Ishikawa (cell line): ENCODE measurements around the gene CCDC57.

Experiments
- CEBPB ChIP-seq: IDR thresholded peaks from 2 replicates; pipeline ENCODE4 v1.6.1; 2012
- CREB1 ChIP-seq: IDR thresholded peaks from 2 replicates; pipeline ENCODE4 v1.6.1; 2012; ENCODE audit warnings: low read depth
- EGR1 ChIP-seq: IDR thresholded peaks from 2 replicates; pipeline ENCODE4 v1.6.1; 2012
- EP300 ChIP-seq: IDR thresholded peaks from 2 replicates; pipeline ENCODE4 v1.6.1; 2012; ENCODE audit warnings: borderline replicate concordance
- FOXM1 ChIP-seq: IDR thresholded peaks from 2 replicates; pipeline ENCODE4 v1.6.1; 2012; ENCODE audit warnings: low read depth, borderline replicate concordance
- MAX ChIP-seq: IDR thresholded peaks from 2 replicates; pipeline ENCODE4 v1.6.1; 2012
- NFIC ChIP-seq: IDR thresholded peaks from 2 replicates; pipeline ENCODE4 v1.6.1; 2012
- RAD21 ChIP-seq: IDR thresholded peaks from 2 replicates; pipeline ENCODE4 v1.6.1; 2012; ENCODE audit warnings: low read depth
- REST ChIP-seq: IDR thresholded peaks from 2 replicates; pipeline ENCODE4 v1.6.1; 2012; ENCODE audit warnings: low read depth, mild to moderate bottlenecking
- TAF1 ChIP-seq: IDR thresholded peaks from 2 replicates; pipeline ENCODE4 v1.6.1; 2012; ENCODE audit warnings: low read depth, mild to moderate bottlenecking
- TCF12 ChIP-seq: IDR thresholded peaks from 2 replicates; pipeline ENCODE4 v1.6.1; 2012; ENCODE audit warnings: low read depth
- TEAD4 ChIP-seq: IDR thresholded peaks from 2 replicates; pipeline ENCODE4 v1.6.1; 2012
- USF1 ChIP-seq: IDR thresholded peaks from 2 replicates; pipeline ENCODE4 v1.6.1; 2012
- YY1 ChIP-seq: IDR thresholded peaks from 2 replicates; pipeline ENCODE4 v1.6.1; 2012; ENCODE audit warnings: low read depth
- ZBTB7A ChIP-seq: IDR thresholded peaks from 2 replicates; pipeline ENCODE4 v1.6.1; 2012; ENCODE audit warnings: low read depth

The CCDC57 gene

GRCh38 chr17:82257473-82257872 is 44.8 kb upstream of the CCDC57 start:
- no peak for TF ChIP-seq CREB1

GRCh38 chr17:82256242-82256885 is 43.7 kb upstream of the CCDC57 start:
- TF ChIP-seq EGR1 (no peak), CREB1 (no peak), TCF12 (no peak), NFIC (no peak), EP300 (no peak), TEAD4 (no peak), MAX (no peak), YY1 (no peak), FOXM1 (no peak), RAD21 (no peak), ZBTB7A (no peak), CEBPB (no peak)

- TF ChIP-seq ZBTB7A (no peak), TCF12 (no peak), REST (no peak), USF1 (no peak), CEBPB (no peak), NFIC (no peak), RAD21 (no peak), EP300 (no peak), FOXM1 (no peak), YY1 (no peak), CREB1 (no peak)
Observed at GRCh38 chr17:82255402-82255972, 42.8 kb upstream of the CCDC57 start.

GRCh38 chr17:82253179-82253544 is 40.5 kb upstream of the CCDC57 start:
- no peak for TF ChIP-seq REST
- no peak for TF ChIP-seq TCF12
- TF ChIP-seq EP300: no peak
- no peak for TF ChIP-seq YY1
- TF ChIP-seq TEAD4: no peak
- TF ChIP-seq NFIC: no peak
- TF ChIP-seq USF1: no peak
- TF ChIP-seq FOXM1: no peak
- TF ChIP-seq CEBPB: no peak
- no peak for TF ChIP-seq MAX
- no peak for TF ChIP-seq EGR1
- no peak for TF ChIP-seq TAF1
- TF ChIP-seq RAD21: no peak
- TF ChIP-seq CREB1: no peak
- no peak for TF ChIP-seq ZBTB7A

GRCh38 chr17:82252511-82253178 is 40.0 kb upstream of the CCDC57 start:
- no peak for TF ChIP-seq CEBPB

GRCh38 chr17:82250868-82251500 is 38.3 kb upstream of the CCDC57 start:
- TF ChIP-seq MAX (no peak), NFIC (no peak), FOXM1 (no peak), REST (no peak), EGR1 (no peak), TAF1 (no peak), USF1 (no peak)
